SK-N-SH treated with all-trans-retinoic acid at 6 μM for 48 hours (cell line): Measurements from ENCODE around the gene LPIN1.
"Not testable (repeated sequence)": the region's sequence is repeated elsewhere in the genome, so short reads cannot be mapped to it uniquely, and the experiment has no call there.

Experiments used
- ATAC-seq: fragments of 200-7000 bp; cut with Tn5 transposase; 3 replicates; pipeline ENCODE4 v1.9.1; 2020; ENCODE audit warnings: mild to moderate bottlenecking, moderate library complexity
- ARNTL ChIP-seq: fragments of 450-650 bp; formaldehyde crosslinking; IDR thresholded peaks from 2 replicates; pipeline ENCODE4 v1.5.0; 2020; ENCODE audit warnings: low read depth, mild to moderate bottlenecking, moderate library complexity, borderline replicate concordance
- CREB5 ChIP-seq: fragments of 250-450 bp; sonication (Bioruptor Pico); IDR thresholded peaks from 2 replicates; pipeline ENCODE4 v1.5.1; 2020; ENCODE audit warnings: low read depth, mild to moderate bottlenecking, moderate library complexity
- CSDC2 ChIP-seq: fragments of 250-450 bp; sonication (Bioruptor Pico); IDR thresholded peaks from 2 replicates; pipeline ENCODE4 v1.5.0; 2020; ENCODE audit warnings: mild to moderate bottlenecking, moderate library complexity
- CSRNP3 ChIP-seq: fragments of 250-450 bp; sonication (Bioruptor Pico); IDR thresholded peaks from 2 replicates; pipeline ENCODE4 v1.5.1; 2021; ENCODE audit warnings: mild to moderate bottlenecking, moderate library complexity
- ESRRG ChIP-seq: fragments of 250-450 bp; sonication (Bioruptor Pico); IDR thresholded peaks from 2 replicates; pipeline ENCODE4 v1.6.1; 2021; ENCODE audit warnings: mild to moderate bottlenecking
- GLIS3 ChIP-seq: fragments of 250-450 bp; sonication (Bioruptor Pico); IDR thresholded peaks from 2 replicates; pipeline ENCODE4 v1.5.0; 2020; ENCODE audit warnings: mild to moderate bottlenecking, moderate library complexity
- ISL1 ChIP-seq: fragments of 250-450 bp; sonication (Bioruptor Pico); IDR thresholded peaks from 2 replicates; pipeline ENCODE4 v2.1.2; 2022; ENCODE audit warnings: mild to moderate bottlenecking, moderate library complexity
- OSR1 ChIP-seq: fragments of 250-450 bp; sonication (Bioruptor Pico); IDR thresholded peaks from 2 replicates; pipeline ENCODE4 v1.8.0; 2022; ENCODE audit warnings: moderate library complexity, mild to moderate bottlenecking, inconsistent platforms
- PATZ1 ChIP-seq: fragments of 250-450 bp; sonication (Bioruptor Pico); IDR thresholded peaks from 2 replicates; pipeline ENCODE4 v1.8.0; 2020; ENCODE audit warnings: mild to moderate bottlenecking, moderate library complexity, borderline replicate concordance
- POU6F1 ChIP-seq: fragments of 250-450 bp; sonication (Bioruptor Pico); IDR thresholded peaks from 2 replicates; pipeline ENCODE4 v1.8.0; 2021; ENCODE audit warnings: low read depth, mild to moderate bottlenecking, moderate library complexity, borderline replicate concordance
- PPARA ChIP-seq: fragments of 250-450 bp; sonication (Bioruptor Pico); IDR thresholded peaks from 2 replicates; pipeline ENCODE4 v1.5.0; 2020; ENCODE audit warnings: mild to moderate bottlenecking, borderline replicate concordance
- SNAI2 ChIP-seq: fragments of 250-450 bp; sonication (Bioruptor Pico); IDR thresholded peaks from 2 replicates; pipeline ENCODE4 v1.5.0; 2020; ENCODE audit warnings: mild to moderate bottlenecking, moderate library complexity
- TCF4 ChIP-seq: fragments of 250-450 bp; sonication (Bioruptor Pico); IDR thresholded peaks from 2 replicates; pipeline ENCODE4 v1.8.0; 2021; ENCODE audit warnings: mild to moderate bottlenecking, moderate library complexity, borderline replicate concordance
- TOX ChIP-seq: fragments of 250-450 bp; sonication (Bioruptor Pico); IDR thresholded peaks from 2 replicates; pipeline ENCODE4 v1.8.0; 2021; ENCODE audit warnings: mild to moderate bottlenecking, moderate library complexity, borderline replicate concordance
- TSHZ2 ChIP-seq: fragments of 250-450 bp; sonication (Bioruptor Pico); IDR thresholded peaks from 2 replicates; pipeline ENCODE4 v1.5.0; 2020; ENCODE audit warnings: mild to moderate bottlenecking, moderate library complexity
- ZC3H10 ChIP-seq: fragments of 250-450 bp; sonication (Bioruptor Pico); IDR thresholded peaks from 2 replicates; pipeline ENCODE4 v1.5.1; 2021; ENCODE audit warnings: mild to moderate bottlenecking, moderate library complexity
- ZFP3 ChIP-seq: fragments of 250-450 bp; sonication (Bioruptor Pico); IDR thresholded peaks from 2 replicates; pipeline ENCODE4 v1.5.0; 2020; ENCODE audit warnings: mild to moderate bottlenecking, moderate library complexity
- ZFP30 ChIP-seq: fragments of 450-650 bp; formaldehyde crosslinking; IDR thresholded peaks from 2 replicates; pipeline ENCODE4 v1.5.0; 2022; ENCODE audit warnings: mild to moderate bottlenecking, moderate library complexity
- ZNF70 ChIP-seq: fragments of 450-650 bp; formaldehyde crosslinking; IDR thresholded peaks from 2 replicates; pipeline ENCODE4 v1.5.0; 2020; ENCODE audit warnings: mild to moderate bottlenecking, moderate library complexity
- ZNF8 ChIP-seq: fragments of 450-650 bp; formaldehyde crosslinking; IDR thresholded peaks from 2 replicates; pipeline ENCODE4 v1.5.0; 2020; ENCODE audit warnings: mild to moderate bottlenecking, moderate library complexity

LPIN1 gene

GRCh38 chr2:11842336-11842735 is 95.9 kb downstream of the LPIN1 start:
- ATAC-seq, result peak; percentile 72
- TF ChIP-seq ZFP3 (no peak), ISL1 (CRISPR knock-in tag) (no peak), GLIS3 (CRISPR knock-in tag) (no peak), ZNF70 (CRISPR knock-in tag) (no peak), TSHZ2 (CRISPR knock-in tag) (no peak), POU6F1 (CRISPR knock-in tag) (no peak), ZC3H10 (no peak), CSDC2 (no peak), ZNF8 (no peak), PPARA (CRISPR knock-in tag) (no peak), ARNTL (CRISPR knock-in tag) (no peak), TCF4 (CRISPR knock-in tag) (no peak), ESRRG (CRISPR knock-in tag) (no peak), SNAI2 (CRISPR knock-in tag) (no peak), ZFP30 (CRISPR knock-in tag) (no peak), TOX (no peak), CSRNP3 (CRISPR knock-in tag) (no peak)

GRCh38 chr2:11844798-11845197 is 98.4 kb downstream of the LPIN1 start:
- ATAC-seq, result not testable (repeated sequence)

GRCh38 chr2:11847935-11848334 is 101.5 kb downstream of the LPIN1 start:
- ATAC-seq, result not testable (repeated sequence)

- no peak for ATAC-seq
- TF ChIP-seq SNAI2 (CRISPR knock-in tag) (no peak), OSR1 (CRISPR knock-in tag) (no peak), PATZ1 (no peak), TOX (no peak), ZFP30 (CRISPR knock-in tag) (no peak), ARNTL (CRISPR knock-in tag) (no peak), CSRNP3 (CRISPR knock-in tag) (no peak), CREB5 (CRISPR knock-in tag) (no peak), ZNF70 (CRISPR knock-in tag) (no peak), ZC3H10 (no peak), ZNF8 (no peak), TCF4 (CRISPR knock-in tag) (no peak), POU6F1 (CRISPR knock-in tag) (no peak), ESRRG (CRISPR knock-in tag) (no peak), CSDC2 (no peak), TSHZ2 (CRISPR knock-in tag) (no peak), ISL1 (CRISPR knock-in tag) (no peak)
- TF ChIP-seq, all 23 proteins: peak for 0
These were observed 103.7 kb downstream of the LPIN1 start for GRCh38 chr2:11850082-11850481.
